Medulla oblongata (tissue), 1 donor: ENCODE results near the gene EHBP1L1.
A peak's percentile ranks its signal among the peaks of the same experiment; 100 is the strongest.
"Not testable (repeated sequence)": the region's sequence is repeated elsewhere in the genome, so short reads cannot be mapped to it uniquely, and the experiment has no call there.

Experiments
- DNase-seq: peaks from one replicate; pipeline ENCODE4 v3.0.0-alpha.2; 2015; ENCODE audit errors: extremely low spot score

Gene EHBP1L1

DNA sequence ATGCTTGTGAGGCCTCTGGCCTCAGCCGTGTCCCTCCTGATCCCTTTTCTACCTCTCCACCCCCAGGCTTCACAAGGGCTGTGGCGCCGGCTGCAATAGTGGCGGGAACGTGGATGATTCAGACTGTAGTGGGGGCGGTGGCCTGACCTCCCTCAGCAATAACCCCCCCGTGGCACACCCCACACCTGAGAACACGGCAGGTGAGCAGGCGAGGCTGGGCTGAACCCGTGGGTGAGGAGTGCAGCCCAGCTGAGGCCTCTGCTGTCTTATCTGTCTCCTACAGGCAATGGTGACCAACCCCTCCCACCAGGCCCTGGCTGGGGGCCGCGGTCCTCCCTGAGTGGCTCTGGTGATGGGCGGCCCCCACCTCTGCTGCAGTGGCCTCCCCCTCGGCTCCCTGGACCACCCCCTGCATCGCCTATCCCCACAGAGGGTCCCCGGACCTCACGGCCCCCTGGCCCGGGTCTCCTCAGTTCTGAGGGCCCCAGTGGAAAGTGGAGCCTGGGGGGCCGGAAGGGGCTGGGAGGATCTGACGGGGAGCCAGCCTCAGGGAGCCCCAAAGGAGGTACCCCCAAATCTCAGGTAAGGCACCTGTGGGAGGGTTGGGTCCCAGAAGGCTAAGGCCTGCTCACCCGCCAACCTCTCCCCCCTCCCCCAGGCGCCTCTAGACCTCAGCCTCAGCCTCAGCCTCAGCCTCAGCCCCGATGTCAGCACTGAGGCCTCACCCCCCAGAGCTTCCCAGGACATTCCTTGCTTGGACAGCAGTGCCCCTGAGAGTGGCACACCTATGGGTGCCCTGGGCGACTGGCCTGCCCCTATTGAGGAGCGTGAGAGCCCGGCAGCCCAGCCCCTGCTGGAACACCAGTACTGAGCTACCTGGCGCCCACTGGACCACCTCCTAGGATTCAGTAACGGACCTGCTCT is 60.5 kb downstream of the EHBP1L1 start:
- no peak for DNase-seq

- no peak for DNase-seq
Measured at GRCh38 chr11:65637032-65637557, 61.2 kb downstream of the EHBP1L1 start.

GRCh38 chr11:65637794-65638419 is 62.1 kb downstream of the EHBP1L1 start, which contains the start of gene SIPA1:
TSS of gene SIPA1 (plus strand) at chr11:65638101. CDS start at chr11:65640922, 2,821 bp downstream.
- peak; percentile 85 for DNase-seq

DNA sequence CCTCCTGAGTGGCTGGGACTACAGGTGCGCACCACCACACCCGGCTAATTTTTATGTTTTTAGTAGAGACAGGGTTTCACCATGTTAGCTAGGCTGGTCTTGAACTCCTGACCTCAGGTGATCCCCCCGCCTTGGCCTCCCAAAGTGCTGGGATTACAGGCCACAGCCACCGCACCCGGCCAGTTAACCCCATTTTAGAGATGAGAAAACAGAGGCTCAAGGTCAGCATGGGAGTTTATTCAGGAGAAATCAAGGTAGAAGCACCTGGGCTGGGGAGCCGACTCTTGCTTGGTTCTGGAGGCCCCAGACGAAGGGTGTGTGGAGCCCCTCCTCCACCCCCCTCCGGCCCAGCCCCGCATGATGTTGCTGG is 63.4 kb downstream of the EHBP1L1 start:
- not testable (repeated sequence) for DNase-seq

GRCh38 chr11:65639623-65640482 is 64.0 kb downstream of the EHBP1L1 start:
- DNase-seq: peak; percentile 61

DNA sequence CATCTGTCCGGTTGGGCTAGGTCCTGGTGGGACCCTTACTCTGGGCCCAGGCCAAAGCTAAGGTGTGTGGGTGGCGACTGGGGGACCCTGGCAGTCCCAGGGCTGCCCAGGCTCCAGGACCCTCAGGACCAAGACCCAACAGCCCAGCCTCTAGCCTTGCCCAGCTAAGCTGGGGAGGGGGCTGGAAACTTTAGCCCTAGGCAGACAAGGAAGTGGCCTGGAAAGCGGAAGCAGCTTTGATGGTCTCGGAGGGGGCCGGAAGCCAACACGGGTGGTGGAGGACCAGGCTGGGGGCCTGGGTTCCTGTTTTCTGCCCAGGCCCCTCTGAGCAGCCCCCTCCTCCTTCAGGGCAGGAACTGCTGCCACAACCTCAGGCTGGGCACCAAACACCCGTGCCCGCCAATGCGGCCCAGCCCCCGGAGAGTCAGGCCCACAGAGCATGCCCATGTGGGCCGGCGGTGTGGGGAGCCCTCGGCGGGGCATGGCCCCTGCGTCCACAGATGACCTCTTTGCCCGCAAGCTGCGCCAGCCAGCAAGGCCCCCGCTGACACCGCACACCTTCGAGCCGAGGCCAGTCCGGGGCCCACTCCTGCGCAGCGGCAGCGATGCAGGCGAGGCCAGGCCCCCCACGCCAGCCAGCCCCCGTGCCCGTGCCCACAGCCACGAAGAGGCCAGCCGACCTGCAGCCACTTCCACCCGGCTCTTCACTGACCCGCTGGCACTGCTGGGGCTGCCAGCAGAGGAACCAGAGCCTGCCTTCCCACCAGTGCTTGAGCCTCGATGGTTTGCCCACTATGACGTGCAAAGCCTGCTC is 64.8 kb downstream of the EHBP1L1 start:
- DNase-seq: peak; percentile 81

DNA sequence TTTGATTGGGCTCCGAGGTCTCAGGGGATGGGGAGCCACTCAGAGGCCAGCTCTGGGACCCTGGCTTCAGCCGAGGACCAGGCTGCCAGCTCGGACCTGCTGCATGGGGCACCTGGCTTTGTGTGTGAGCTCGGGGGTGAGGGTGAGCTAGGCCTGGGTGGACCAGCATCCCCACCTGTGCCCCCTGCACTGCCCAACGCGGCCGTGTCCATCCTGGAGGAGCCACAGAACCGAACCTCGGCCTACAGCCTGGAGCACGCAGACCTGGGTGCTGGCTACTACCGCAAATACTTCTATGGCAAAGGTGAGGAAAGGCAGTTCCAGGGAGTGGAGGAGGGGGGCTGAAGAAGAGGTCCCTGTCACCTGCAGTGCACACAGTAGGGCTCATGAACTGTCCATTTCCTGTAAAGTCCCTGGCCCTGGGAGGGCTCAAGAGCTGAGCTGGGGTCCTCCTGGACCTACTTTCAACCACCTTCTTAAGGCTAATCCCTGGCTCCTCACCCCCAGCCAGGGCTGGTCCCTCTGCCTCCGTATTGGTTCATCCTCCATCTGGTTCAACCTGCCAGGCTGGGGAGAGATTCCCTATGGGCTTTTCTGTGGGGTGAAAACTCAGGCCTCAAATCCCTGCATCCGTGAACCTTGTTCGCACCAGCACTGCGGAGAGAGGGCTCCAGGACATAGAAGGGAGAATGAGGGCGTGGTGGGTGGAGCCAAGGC is 65.6 kb downstream of the EHBP1L1 start:
- DNase-seq: no peak
